Kidney (tissue), 14 donors: Measurements from ENCODE around the gene TBC1D2. TPM values are rescaled to one million over a fixed set of nuclear protein-coding genes. Genes with fewer than 3 reads are reported as not detected.

Experiments used
- DNase-seq, 5 donors: peaks; one replicate each; pipeline ENCODE4 v3.0.0-alpha.2; 2013 to 2020
- FAIRE-seq: peaks from 2 replicates; lab custom pipeline; 2012; peaks lifted over from hg19 to GRCh38; lab: Jason Lieb, UNC
- H3K27ac ChIP-seq, 2 donors: one replicate each; pipeline ENCODE4 v1.7.0; 2013; ENCODE audit warnings: low read depth in 2 of 2, low read length in 2 of 2, inconsistent platforms in 1 of 2
- H3K27me3 ChIP-seq: one replicate; pipeline ENCODE4 v1.7.1; 2013; ENCODE audit warnings: low read length, inconsistent platforms; ENCODE audit not compliant: control insufficient read depth, insufficient read depth
- H3K36me3 ChIP-seq, 3 donors: one replicate each; pipeline versions ENCODE4 v1.7.0 to v1.7.1; 2013; ENCODE audit warnings: low read length in 3 of 3, control low read depth in 1 of 3, inconsistent platforms in 1 of 3; ENCODE audit not compliant: insufficient read depth in 3 of 3, control insufficient read depth in 2 of 3
- H3K4me1 ChIP-seq, 3 donors: one replicate each; pipeline versions ENCODE4 v1.7.0 to v1.7.1; 2013; ENCODE audit warnings: low read length in 3 of 3, inconsistent platforms in 1 of 3, low read depth in 1 of 3; ENCODE audit not compliant: control insufficient read depth in 2 of 3, insufficient read depth in 2 of 3
- H3K4me3 ChIP-seq, 3 donors: one replicate each; pipeline versions ENCODE4 v1.7.0 to v1.8.1; 2013; ENCODE audit warnings: low read length in 3 of 3, control low read depth in 1 of 3, inconsistent platforms in 1 of 3
- H3K9ac ChIP-seq, 3 donors: one replicate each; pipeline versions ENCODE4 v1.7.0 to v1.7.1; 2013; ENCODE audit warnings: low read length in 3 of 3, control low read depth in 1 of 3, inconsistent platforms in 1 of 3
- H3K9me3 ChIP-seq, 3 donors: one replicate each; pipeline versions ENCODE4 v1.7.0 to v1.7.1; 2013; ENCODE audit warnings: low read length in 3 of 3, control low read depth in 1 of 3, inconsistent platforms in 1 of 3; ENCODE audit not compliant: control insufficient read depth in 2 of 3, insufficient read depth in 1 of 3
- CTCF ChIP-seq: IDR thresholded peaks from 3 replicates; pipeline ENCODE4 v1.5.1; 2012; ENCODE audit warnings: mild to moderate bottlenecking, moderate library complexity, borderline replicate concordance; ENCODE audit not compliant: insufficient read depth; ENCODE audit errors: extremely low read depth
- intact Hi-C: fragments of 100-400 bp; cut with DNase I; formaldehyde crosslinking; loops from one replicate; pipeline ENCODE4 v1.11.1; 2022
- polyA plus RNA-seq: library from polyadenylated mRNA; stranded (reverse); fragments of 350-450 nt; fragmentation: Illumina TruSeq; extraction: RNeasy Lipid Tissue Mini Kit (QIAGEN cat#74804); gene quantifications from one replicate; pipeline ENCODE4 v1.2.3, GENCODE V29; 2014; ENCODE audit warnings: low read depth, low replicate concordance; ENCODE audit not compliant: insufficient read depth
- total RNA-seq: library from RNA; stranded (reverse); fragmentation: NEBNext Ultra II Directional; extraction: Animal tissue kit (Norgen Biotek cat#: 25700); gene quantifications from one replicate; pipeline ENCODE4 v1.2.1, GENCODE V29; 2021
- donor health status: control.
- donor health status: control.
- donor health status: control.
- donor health status: control.
- donor health status: control.
- donor health status: DM: yes; HTN: yes; CAD: no.
- donor health status: Normal renal cell carcinoma (clear cell type).

The TBC1D2 gene
- total and polyA plus RNA-seq, 2 donors from 2014 or later = 7.7 to 19.6 TPM

- no peak overlapping the region for H3K4me3 ChIP-seq
- no peak overlapping the region for H3K27ac ChIP-seq
- no peaks in the 10 kb centered on the region for H3K36me3 ChIP-seq
- H3K9ac ChIP-seq = no peak overlapping the region
- DNase-seq (no peak), FAIRE-seq (no peak)
- H3K4me1 ChIP-seq = no peaks in the 10 kb centered on the region
- H3K27me3 ChIP-seq = no peaks in the 10 kb centered on the region
- no peaks in the 10 kb centered on the region for H3K9me3 ChIP-seq
- intact Hi-C loops = no loop called here
- no peak for TF ChIP-seq CTCF
These were observed 13.0 kb downstream of the TBC1D2 start for GRCh38 chr9:98242426-98242825.

GRCh38 chr9:98241357-98242300 lies 13.8 kb downstream of the TBC1D2 start:
- Histone ChIP-seq H3K9ac (no peak overlapping the region), H3K9me3 (no peaks in the 10 kb centered on the region), H3K4me1 (no peaks in the 10 kb centered on the region), H3K27me3 (no peaks in the 10 kb centered on the region), H3K27ac (no peak overlapping the region), H3K36me3 (no peaks in the 10 kb centered on the region), H3K4me3 (no peak overlapping the region)
- FAIRE-seq (no peak), DNase-seq (no peak)
- no peak for TF ChIP-seq CTCF
- intact Hi-C loops = no loop called here

DNA sequence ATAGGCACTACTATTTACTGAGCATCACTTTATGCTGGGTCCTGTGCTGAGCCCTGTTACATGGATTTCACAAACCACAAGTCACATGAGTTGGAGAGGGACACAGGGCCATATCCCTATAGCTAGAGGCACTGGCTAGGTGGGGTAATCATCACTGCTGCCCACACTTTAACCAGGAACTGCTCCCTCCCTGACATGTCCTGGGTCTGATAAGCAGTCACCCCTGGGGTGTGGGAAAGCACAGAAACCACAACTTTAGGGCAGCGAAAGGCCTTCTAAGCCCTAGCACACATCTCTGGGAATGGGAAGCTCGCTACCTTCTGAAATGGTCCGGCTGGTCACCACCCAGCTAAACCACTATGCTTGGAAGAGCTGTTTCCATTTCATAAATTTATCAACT lies 15.0 kb downstream of the TBC1D2 start:
- no peaks in the 10 kb centered on the region for H3K9me3 ChIP-seq
- H3K27ac ChIP-seq = no peak overlapping the region
- no peaks in the 10 kb centered on the region for H3K4me1 ChIP-seq
- H3K27me3 ChIP-seq = no peaks in the 10 kb centered on the region
- no peak overlapping the region for H3K9ac ChIP-seq
- intact Hi-C loops = no loop called here
- H3K4me3 ChIP-seq = no peak overlapping the region
- DNase-seq = no peak
- no peaks in the 10 kb centered on the region for H3K36me3 ChIP-seq
- no peak for TF ChIP-seq CTCF
- FAIRE-seq = no peak
